Measurements from ENCODE around the gene PMM2.
"Not testable (repeated sequence)": the region's sequence is repeated elsewhere in the genome, so short reads cannot be mapped to it uniquely, and the experiment has no call there.

Gene PMM2

GRCh38 chr16:8782673-8783072, 15.0 kb upstream of the PMM2 start:
- H3K4me1 ChIP-seq = no peaks in the 10 kb centered on the region
- TF ChIP-seq CTCF (IDR thresholded peaks at IDR 0.05; ENCODE audit: low read depth, low read length) = no peak
- no peak for DNase-seq
- no peaks in the 10 kb centered on the region for H3K36me3 ChIP-seq
- H3K4me3 ChIP-seq (ENCODE audit: low read depth, low read length) = no peak overlapping the region
- H3K9me3 ChIP-seq = no peaks in the 10 kb centered on the region
- H3K27me3 ChIP-seq = no peaks in the 10 kb centered on the region

GRCh38 chr16:8785408-8785807, 12.2 kb upstream of the PMM2 start:
- no peaks in the 10 kb centered on the region for H3K4me1 ChIP-seq
- H3K36me3 ChIP-seq = no peaks in the 10 kb centered on the region
- H3K27me3 ChIP-seq = no peaks in the 10 kb centered on the region
- no peak for DNase-seq
- no peak overlapping the region for H3K4me3 ChIP-seq (ENCODE audit: low read depth, low read length)
- no peaks in the 10 kb centered on the region for H3K9me3 ChIP-seq
- TF ChIP-seq CTCF (IDR thresholded peaks at IDR 0.05; ENCODE audit: low read depth, low read length) = no peak

DNA sequence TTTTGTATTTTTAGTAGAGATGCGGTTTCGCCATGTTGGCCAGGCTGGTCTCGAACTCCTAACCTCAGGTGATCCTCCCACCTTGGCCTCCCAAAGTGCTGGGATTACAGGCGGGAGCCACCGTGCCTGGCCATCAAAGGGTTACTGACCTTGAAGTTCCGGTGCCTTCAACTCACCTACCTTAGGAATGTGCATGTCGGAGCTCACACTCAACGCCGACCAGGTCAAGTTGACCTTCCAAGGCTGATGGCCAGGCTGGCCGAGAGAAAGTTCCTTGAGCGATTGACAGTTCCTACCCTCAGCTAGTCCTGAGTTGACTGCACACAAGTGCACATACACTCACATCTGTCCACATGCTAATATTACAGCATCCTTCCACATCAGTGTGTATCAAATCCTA, 11.3 kb upstream of the PMM2 start:
- H3K9me3 ChIP-seq; H3K4me3 ChIP-seq (ENCODE audit: low read depth, low read length); H3K27me3 ChIP-seq; H3K36me3 ChIP-seq; H3K4me1 ChIP-seq; DNase-seq: not testable (repeated sequence)

GRCh38 chr16:8788578-8789172, 9.0 kb upstream of the PMM2 start:
- no peaks in the 10 kb centered on the region for H3K36me3 ChIP-seq
- H3K27me3 ChIP-seq = no peaks in the 10 kb centered on the region
- no peak for TF ChIP-seq CTCF (IDR thresholded peaks at IDR 0.05; ENCODE audit: low read depth, low read length)
- DNase-seq = no peak
- no peak overlapping the region for H3K4me3 ChIP-seq (ENCODE audit: low read depth, low read length)
- no peaks in the 10 kb centered on the region for H3K4me1 ChIP-seq
- no peaks in the 10 kb centered on the region for H3K9me3 ChIP-seq

- H3K36me3 ChIP-seq = peaks cover 6% of the 10 kb centered on the region; the same call in 1 of the 2 replicates
- no peak for DNase-seq
- no peaks in the 10 kb centered on the region for H3K9me3 ChIP-seq
- no peak overlapping the region for H3K4me3 ChIP-seq (ENCODE audit: low read depth, low read length)
- no peak for TF ChIP-seq CTCF (IDR thresholded peaks at IDR 0.05; ENCODE audit: low read depth, low read length)
- H3K27me3 ChIP-seq = no peaks in the 10 kb centered on the region
- H3K4me1 ChIP-seq = no peaks in the 10 kb centered on the region
Measured at GRCh38 chr16:8795091-8795490, 2.5 kb upstream of the PMM2 start.

- H3K9me3 ChIP-seq = no peaks in the 10 kb centered on the region
- no peak for DNase-seq
- H3K4me3 ChIP-seq (ENCODE audit: low read depth, low read length) = no peak overlapping the region
- H3K36me3 ChIP-seq = peaks cover 6% of the 10 kb centered on the region
- no peaks in the 10 kb centered on the region for H3K4me1 ChIP-seq
- no peaks in the 10 kb centered on the region for H3K27me3 ChIP-seq
- no peak for TF ChIP-seq CTCF (IDR thresholded peaks at IDR 0.05; ENCODE audit: low read depth, low read length)
Measured at GRCh38 chr16:8795818-8796217, 1.8 kb upstream of the PMM2 start.

All from BE2C (cell line).